ENCODE results near the gene ATP6V1A. TPM values are rescaled to one million over a fixed set of nuclear protein-coding genes. Genes with fewer than 3 reads are reported as not detected.

Gene ATP6V1A
- total and polyA plus RNA-seq, 12 donors, result 7.1 to 40.8 (median 18.6) TPM

DNA sequence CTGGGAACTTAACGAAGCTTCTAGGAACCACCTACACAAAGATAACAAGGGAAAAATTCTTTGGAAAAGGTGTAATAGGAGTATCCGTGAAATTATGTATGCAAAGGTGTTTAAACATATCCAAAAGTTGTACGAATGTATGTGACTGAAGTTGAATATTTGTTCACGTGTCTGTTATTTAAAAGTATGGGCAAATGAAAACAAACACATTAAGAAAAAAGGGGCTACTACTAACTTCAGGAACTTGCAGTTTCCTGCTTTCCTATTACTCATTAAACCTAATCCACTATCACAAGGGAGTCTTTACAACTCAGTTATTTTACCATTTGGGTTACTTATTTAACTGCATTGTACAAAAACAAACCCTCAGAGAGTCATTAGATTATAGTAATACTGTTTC, 57.8 kb downstream of the ATP6V1A start:
- Histone ChIP-seq H3K4me3 (no peak overlapping the region), H3K9me3 (no peaks in the 10 kb centered on the region), H3K27me3 (no peaks in the 10 kb centered on the region), H3K36me3 (peaks cover 0 to 100% (median 52%) of the 10 kb centered on the region in 9 donors), H3K27ac (no peak overlapping the region), H3K4me1 (no peaks in the 10 kb centered on the region)
- intact Hi-C loops (cut with DNase I), result no loop called here
- 76 to 82% methylated on average over 4 of the region's 4 CpGs for WGBS, 2 donors
- ATAC-seq (no peak), DNase-seq (no peak)
- TF ChIP-seq, protein P1, sequence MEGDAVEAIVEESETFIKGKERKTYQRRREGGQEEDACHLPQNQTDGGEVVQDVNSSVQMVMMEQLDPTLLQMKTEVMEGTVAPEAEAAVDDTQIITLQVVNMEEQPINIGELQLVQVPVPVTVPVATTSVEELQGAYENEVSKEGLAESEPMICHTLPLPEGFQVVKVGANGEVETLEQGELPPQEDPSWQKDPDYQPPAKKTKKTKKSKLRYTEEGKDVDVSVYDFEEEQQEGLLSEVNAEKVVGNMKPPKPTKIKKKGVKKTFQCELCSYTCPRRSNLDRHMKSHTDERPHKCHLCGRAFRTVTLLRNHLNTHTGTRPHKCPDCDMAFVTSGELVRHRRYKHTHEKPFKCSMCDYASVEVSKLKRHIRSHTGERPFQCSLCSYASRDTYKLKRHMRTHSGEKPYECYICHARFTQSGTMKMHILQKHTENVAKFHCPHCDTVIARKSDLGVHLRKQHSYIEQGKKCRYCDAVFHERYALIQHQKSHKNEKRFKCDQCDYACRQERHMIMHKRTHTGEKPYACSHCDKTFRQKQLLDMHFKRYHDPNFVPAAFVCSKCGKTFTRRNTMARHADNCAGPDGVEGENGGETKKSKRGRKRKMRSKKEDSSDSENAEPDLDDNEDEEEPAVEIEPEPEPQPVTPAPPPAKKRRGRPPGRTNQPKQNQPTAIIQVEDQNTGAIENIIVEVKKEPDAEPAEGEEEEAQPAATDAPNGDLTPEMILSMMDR (IDR thresholded peaks at IDR 0.05), result no peak

GRCh38 chr3:113805249-113805648, 58.4 kb downstream of the ATP6V1A start:
- ATAC-seq, result no peak
- no peaks in the 10 kb centered on the region for H3K4me1 ChIP-seq
- 87 to 89% methylated on average over 3 of the region's 3 CpGs for whole genome bisulfite sequencing, 2 donors

GRCh38 chr3:113812854-113813253, 66.0 kb downstream of the ATP6V1A start:
- no peak overlapping the region for H3K27ac ChIP-seq
- WGBS, 2 donors, result 77 to 83% methylated on average over 3 of the region's 3 CpGs

More at GRCh38 chr3:113805249-113805648, 58.4 kb downstream of the ATP6V1A start:
- Histone ChIP-seq H3K36me3 (peaks cover 0 to 100% (median 58%) of the 10 kb centered on the region in 9 donors), H3K4me3 (no peak overlapping the region), H3K9me3 (no peaks in the 10 kb centered on the region), H3K27ac (no peak overlapping the region), H3K27me3 (no peaks in the 10 kb centered on the region)
- no peak for DNase-seq
- intact Hi-C loops (cut with DNase I), result no loop called here
- TF ChIP-seq, protein P1 (IDR thresholded peaks at IDR 0.05), result no peak

DNA sequence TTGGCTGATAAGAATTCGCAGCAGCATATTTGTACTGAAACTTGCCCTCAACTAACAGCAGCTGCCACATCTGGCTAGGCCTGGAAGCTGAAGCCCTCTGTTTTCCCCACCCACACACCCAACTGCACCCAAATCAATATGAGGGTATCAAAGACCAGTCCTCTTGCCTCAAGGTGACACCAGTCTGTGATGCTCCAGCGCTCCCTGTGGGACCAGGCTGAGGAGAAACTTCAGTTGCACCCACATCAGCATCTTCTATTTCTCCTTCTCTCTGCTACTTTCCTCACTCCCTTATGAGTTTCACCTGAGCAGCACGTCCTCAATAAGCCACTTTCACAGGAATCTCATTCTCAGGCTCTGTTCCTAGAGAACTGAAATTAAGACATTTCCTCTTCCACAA, 73.0 kb downstream of the ATP6V1A start:
- TF ChIP-seq, protein P1 (IDR thresholded peaks at IDR 0.05), result no peak
- Histone ChIP-seq H3K27me3 (no peaks in the 10 kb centered on the region), H3K9me3 (no peaks in the 10 kb centered on the region), H3K36me3 (no peaks in the 10 kb centered on the region), H3K27ac (no peak overlapping the region), H3K4me3 (no peak overlapping the region), H3K4me1 (no peaks in the 10 kb centered on the region)
- 73 to 90% methylated on average over 3 of the region's 3 CpGs for WGBS, 2 donors
- DNase-seq, result no peak
- intact Hi-C loops (cut with DNase I), result no loop called here
- ATAC-seq, result no peak

More at GRCh38 chr3:113812854-113813253, 66.0 kb downstream of the ATP6V1A start:
- no peaks in the 10 kb centered on the region for H3K4me1 ChIP-seq
- no peak overlapping the region for H3K4me3 ChIP-seq
- no peak for DNase-seq
- TF ChIP-seq, protein P1 (IDR thresholded peaks at IDR 0.05), result no peak
- peaks cover 0 to 51% (median 21%) of the 10 kb centered on the region in 9 donors for H3K36me3 ChIP-seq
- ATAC-seq, result no peak
- no peaks in the 10 kb centered on the region for H3K9me3 ChIP-seq
- no peaks in the 10 kb centered on the region for H3K27me3 ChIP-seq
- intact Hi-C loops (cut with DNase I), result no loop called here

Data from heart right ventricle (tissue), 16 donors.